Measurements from ENCODE around the gene ZYG11A. TPM values are rescaled to one million over a fixed set of nuclear protein-coding genes. Genes with fewer than 3 reads are reported as not detected.
"Not testable (repeated sequence)": the region's sequence is repeated elsewhere in the genome, so short reads cannot be mapped to it uniquely, and the experiment has no call there.

The ZYG11A gene
- total RNA-seq, 3 donors from 2014 or later: 1.2 to 2.0 TPM; not detected in 1

GRCh38 chr1:52857443-52857842, 14.9 kb downstream of the ZYG11A start:
- no peak for DNase-seq (ENCODE audit: low spot score in 2 of 2)
- Histone ChIP-seq H3K4me3 (no peak overlapping the region), H3K36me3 (no peaks in the 10 kb centered on the region), H3K27me3 (no peaks in the 10 kb centered on the region), H3K9me3 (no peaks in the 10 kb centered on the region), H3K4me1 (no peaks in the 10 kb centered on the region), H3K27ac (no peak overlapping the region)
- TF ChIP-seq POLR2A (IDR thresholded peaks at IDR 0.05): no peak
- no peak for TF ChIP-seq POLR2AphosphoS5 (IDR thresholded peaks at IDR 0.05)
- TF ChIP-seq CTCF (IDR thresholded peaks at IDR 0.05): no peak
- intact Hi-C loops (cut with DNase I; ENCODE audit: low total_unique reads): no loop called here

DNA sequence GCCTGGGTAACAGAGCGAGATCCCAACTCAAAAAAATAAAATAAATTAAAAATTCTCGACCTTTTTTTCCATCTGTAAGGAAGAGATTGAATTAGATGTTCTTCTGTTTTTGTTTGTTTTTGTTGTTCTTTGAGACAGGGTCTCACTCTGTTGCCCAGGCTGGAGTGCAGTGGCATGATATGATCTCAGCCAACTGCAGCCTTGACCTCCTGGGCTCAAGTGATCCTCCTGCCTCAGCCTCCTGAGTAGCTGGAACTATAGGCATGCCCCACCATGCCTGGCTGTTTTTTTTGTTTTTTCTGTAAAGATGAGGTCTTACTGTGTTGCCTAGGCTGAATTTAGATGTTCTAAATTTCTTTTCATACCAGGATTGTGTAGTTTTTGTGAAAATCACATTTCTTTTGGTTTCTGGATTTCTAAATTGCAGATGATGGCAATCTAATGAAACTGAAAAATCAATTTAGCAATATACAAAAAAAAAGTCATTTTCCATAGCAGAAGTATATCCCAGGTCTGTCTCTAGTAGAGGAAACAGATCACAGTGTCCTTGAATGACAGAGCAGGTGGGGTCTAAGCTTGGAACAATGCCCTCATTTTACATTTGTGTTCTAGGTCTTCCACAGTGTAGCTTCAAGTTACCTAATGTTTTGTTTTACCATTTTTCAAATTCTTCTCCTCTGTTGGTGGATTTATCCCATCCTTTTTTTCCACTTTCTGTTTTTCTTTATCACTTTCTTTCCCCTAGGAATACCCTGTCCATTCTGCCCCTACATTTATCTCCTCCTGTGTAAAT, 20.3 kb downstream of the ZYG11A start:
- intact Hi-C loops (cut with DNase I; ENCODE audit: low total_unique reads): no loop called here
- H3K27ac ChIP-seq: no peak overlapping the region

GRCh38 chr1:52867087-52867863, 24.7 kb downstream of the ZYG11A start:
- H3K9me3 ChIP-seq: no peaks in the 10 kb centered on the region
- no peaks in the 10 kb centered on the region for H3K27me3 ChIP-seq
- H3K4me1 ChIP-seq: no peaks in the 10 kb centered on the region
- TF ChIP-seq POLR2AphosphoS5 (IDR thresholded peaks at IDR 0.05): no peak
- TF ChIP-seq POLR2A (IDR thresholded peaks at IDR 0.05): no peak
- no peak for TF ChIP-seq CTCF (IDR thresholded peaks at IDR 0.05)
- H3K4me3 ChIP-seq: no peak overlapping the region
- H3K36me3 ChIP-seq: no peaks in the 10 kb centered on the region
- DNase-seq (ENCODE audit: low spot score in 2 of 2): no peak
- intact Hi-C loops (cut with DNase I; ENCODE audit: low total_unique reads): no loop called here
- H3K27ac ChIP-seq: no peak overlapping the region

More for the DNA sequence above, 20.3 kb downstream of the ZYG11A start:
- Histone ChIP-seq H3K4me1 (no peaks in the 10 kb centered on the region), H3K9me3 (no peaks in the 10 kb centered on the region), H3K4me3 (no peak overlapping the region), H3K27me3 (no peaks in the 10 kb centered on the region), H3K36me3 (no peaks in the 10 kb centered on the region)
- DNase-seq (ENCODE audit: low spot score in 2 of 2): no peak
- TF ChIP-seq POLR2AphosphoS5 (IDR thresholded peaks at IDR 0.05) (no peak), POLR2A (IDR thresholded peaks at IDR 0.05) (no peak), CTCF (IDR thresholded peaks at IDR 0.05) (no peak)

- H3K27me3 ChIP-seq; H3K36me3 ChIP-seq; DNase-seq (ENCODE audit: low spot score in 2 of 2); intact Hi-C loops (cut with DNase I; ENCODE audit: low total_unique reads); H3K4me1 ChIP-seq; H3K27ac ChIP-seq; H3K4me3 ChIP-seq; H3K9me3 ChIP-seq: not testable (repeated sequence)
These were observed 27.2 kb downstream of the ZYG11A start for GRCh38 chr1:52869727-52870126.

- intact Hi-C loops (cut with DNase I; ENCODE audit: low total_unique reads): loop anchor here (5.0 kb wide), 1 partner anchor 535 kb away; no protein-coding TSS in a partner anchor
- Histone ChIP-seq H3K36me3 (no peaks in the 10 kb centered on the region), H3K9me3 (no peaks in the 10 kb centered on the region), H3K27ac (no peak overlapping the region), H3K27me3 (no peaks in the 10 kb centered on the region), H3K4me3 (no peak overlapping the region), H3K4me1 (no peaks in the 10 kb centered on the region)
- TF ChIP-seq POLR2AphosphoS5 (IDR thresholded peaks at IDR 0.05): no peak
- TF ChIP-seq CTCF (IDR thresholded peaks at IDR 0.05): no peak
- no peak for TF ChIP-seq POLR2A (IDR thresholded peaks at IDR 0.05)
- DNase-seq (ENCODE audit: low spot score in 2 of 2): no peak
These were observed 34.3 kb downstream of the ZYG11A start for GRCh38 chr1:52876843-52877242.
